K562 (cell line): ENCODE measurements around the gene CDKN2AIPNL. TPM values are rescaled to one million over a fixed set of nuclear protein-coding genes. Genes with fewer than 3 reads are reported as not detected.

Source experiments
- ARNT ChIP-seq, 2 experiments: fragments of 450-650 bp; IDR thresholded peaks; 2 replicates each; pipeline ENCODE4 v1.6.1; 2016; ENCODE audit warnings: mild to moderate bottlenecking in 1 of 2
- CCNT2 ChIP-seq: IDR thresholded peaks from 2 replicates; pipeline ENCODE4 v1.6.1; 2011; ENCODE audit warnings: borderline replicate concordance, low read depth, mild to moderate bottlenecking, moderate library complexity, mixed read lengths, low read length; ENCODE audit not compliant: insufficient read length; ENCODE audit errors: extremely low read depth
- FOXK2 ChIP-seq, 2 experiments: fragments of 450-650 bp; IDR thresholded peaks in 1 of 2; conservative IDR thresholded peaks in 1 of 2; 2 replicates each; pipeline ENCODE4 v1.6.1; 2016; ENCODE audit warnings: low read depth in 2 of 2, mild to moderate bottlenecking in 1 of 2
- FUS ChIP-seq: fragments of 200-400 bp; formaldehyde crosslinking; optimal IDR thresholded peaks from 2 replicates; pipeline ENCODE3; 2017; ENCODE audit warnings: low read depth, low read length
- GTF2F1 ChIP-seq: IDR thresholded peaks from 2 replicates; pipeline ENCODE4 v1.6.1; 2011; ENCODE audit warnings: low read depth, low read length, improper control_type of control experiment
- KAT2B ChIP-seq: IDR thresholded peaks from one replicate; pipeline ENCODE4 v1.6.1; 2012; ENCODE audit warnings: low read depth, mild to moderate bottlenecking, control low read depth, inconsistent platforms, low read length, moderate library complexity
- NR2C2 ChIP-seq, 2 experiments: fragments of 200-800 bp in 1 of 2; sonication (Bioruptor generic) in 1 of 2; sonication (generic) in 1 of 2; formaldehyde crosslinking in 1 of 2; IDR thresholded peaks; 2 replicates each; pipeline versions ENCODE4 v1.6.1 to v1.8.0; 2016 to 2022; ENCODE audit warnings: mild to moderate bottlenecking in 1 of 2, missing compliant biosample characterization in 1 of 2, missing genetic modification characterization in 1 of 2, missing genetic modification reagents in 1 of 2
- RBFOX2 ChIP-seq: fragments of 200-400 bp; formaldehyde crosslinking; IDR thresholded peaks from 2 replicates; pipeline ENCODE4 v1.6.1; 2017; ENCODE audit warnings: low read depth, mild to moderate bottlenecking, low read length, moderate library complexity
- YY1 ChIP-seq, 3 experiments: IDR thresholded peaks; 2 replicates each; pipeline ENCODE4 v1.6.1; 2011; ENCODE audit warnings: low read length in 2 of 3, mild to moderate bottlenecking in 2 of 3, moderate library complexity in 2 of 3, borderline replicate concordance in 1 of 3, control low read depth in 1 of 3, low read depth in 1 of 3; ENCODE audit not compliant: insufficient read depth in 3 of 3, insufficient replicate concordance in 2 of 3, control insufficient read depth in 1 of 3, insufficient read length in 1 of 3; ENCODE audit errors: extremely low read depth in 1 of 3
- polyA plus RNA-seq, 8 experiments: library from polyadenylated mRNA; depleted of rRNA in 4 of 8; stranded (reverse) in 5 of 8; unstranded in 3 of 8; fragments of >200 nt; fragmentation: Nextera tagmentation in 2 of 8; fragmentation: Illumina TruSeq in 1 of 8; extraction: Ambion mirVana in 2 of 8; extraction: Trizol in 1 of 8; gene quantifications; 2 replicates each; pipeline versions ENCODE4 v1.2.1 to v1.2.3, GENCODE V29; 2011 to 2014; ENCODE audit warnings: inconsistent platforms in 1 of 8, missing spikeins in 1 of 8
- total RNA-seq, 7 experiments: library from RNA; depleted of rRNA in 6 of 7; stranded (reverse); fragments of >200 nt in 6 of 7; fragmentation: Illumina TruSeq in 2 of 7; extraction: Trizol in 2 of 7; gene quantifications; 2 replicates each; pipeline versions ENCODE4 v1.2.1 to v1.2.3, GENCODE V29; 2011 to 2021; ENCODE audit warnings: low replicate concordance in 1 of 7
- TF ChIP-seq, protein P1 (sequence below): conservative IDR thresholded peaks from 2 replicates; pipeline ENCODE4 v1.6.1; 2011; ENCODE audit warnings: low read depth, mild to moderate bottlenecking, low read length; ENCODE audit not compliant: control insufficient read depth
- TF ChIP-seq, protein P2 (sequence below): fragments of 250-450 bp; sonication (Bioruptor Pico); IDR thresholded peaks from 2 replicates; pipeline ENCODE4 v1.8.0; 2022; ENCODE audit warnings: inconsistent platforms, mild to moderate bottlenecking, moderate library complexity, borderline replicate concordance
- TF ChIP-seq, protein P3 (sequence below): sonication (generic); formaldehyde crosslinking; IDR thresholded peaks from 2 replicates; pipeline ENCODE4 v1.8.1; 2022; ENCODE audit warnings: missing genetic modification reagents
- TF ChIP-seq, protein P4 (sequence below): fragments of 450-650 bp; IDR thresholded peaks from 2 replicates; pipeline ENCODE4 v1.6.1; 2017; ENCODE audit warnings: antibody characterized with exemption
- TF ChIP-seq, protein P5 (sequence below): fragments of 450-650 bp; formaldehyde crosslinking; IDR thresholded peaks from 2 replicates; pipeline ENCODE4 v1.4.0; 2022; ENCODE audit warnings: missing genetic modification characterization
- TF ChIP-seq, protein P6 (sequence below): sonication (generic); formaldehyde crosslinking; IDR thresholded peaks from 2 replicates; pipeline ENCODE4 v1.8.0; 2022; ENCODE audit warnings: mild to moderate bottlenecking, missing genetic modification reagents

Gene CDKN2AIPNL
- total and polyA plus RNA-seq, 9 of the 15 experiments (the other 6 are each of a cell fraction or from before 2014, with no cell fraction given): 19.9 to 46.9 (median 42.2) TPM

DNA sequence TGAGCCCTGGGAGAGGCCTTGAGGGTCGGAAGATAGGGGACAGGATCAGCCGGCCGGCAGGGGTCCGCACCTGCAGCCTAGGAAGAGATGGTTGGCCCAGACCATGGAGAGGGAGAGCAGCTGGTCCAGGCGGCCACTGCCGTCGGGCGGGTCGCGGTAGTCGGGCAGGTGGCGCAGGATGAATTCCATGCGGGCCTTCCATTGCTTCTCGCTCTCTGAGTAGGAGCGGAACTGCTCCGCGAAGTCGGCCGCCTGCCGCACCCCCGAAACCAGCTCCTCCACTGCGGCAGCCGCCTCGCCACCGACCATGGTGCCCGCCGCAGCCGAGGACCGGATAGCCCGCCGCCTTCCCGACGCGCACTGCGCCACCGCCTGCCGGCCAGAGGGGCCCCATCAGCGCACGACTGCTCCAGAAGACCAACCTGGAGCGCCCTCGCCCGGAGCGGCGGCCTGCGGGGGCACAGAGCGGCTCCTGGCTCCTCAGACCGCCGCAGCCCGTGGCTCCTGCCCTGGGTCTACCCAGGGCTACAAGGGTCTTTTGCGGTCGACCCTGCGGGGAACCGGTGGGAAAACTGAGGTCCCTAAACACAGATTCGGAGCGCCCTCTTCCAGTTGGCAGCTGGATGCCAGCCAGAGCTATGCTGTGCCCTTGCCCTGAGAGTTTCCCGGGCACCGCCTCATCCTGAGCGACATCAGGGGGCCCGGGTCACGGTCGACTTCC lies at the start of gene CDKN2AIPNL (continued):
- TF ChIP-seq, protein P1, sequence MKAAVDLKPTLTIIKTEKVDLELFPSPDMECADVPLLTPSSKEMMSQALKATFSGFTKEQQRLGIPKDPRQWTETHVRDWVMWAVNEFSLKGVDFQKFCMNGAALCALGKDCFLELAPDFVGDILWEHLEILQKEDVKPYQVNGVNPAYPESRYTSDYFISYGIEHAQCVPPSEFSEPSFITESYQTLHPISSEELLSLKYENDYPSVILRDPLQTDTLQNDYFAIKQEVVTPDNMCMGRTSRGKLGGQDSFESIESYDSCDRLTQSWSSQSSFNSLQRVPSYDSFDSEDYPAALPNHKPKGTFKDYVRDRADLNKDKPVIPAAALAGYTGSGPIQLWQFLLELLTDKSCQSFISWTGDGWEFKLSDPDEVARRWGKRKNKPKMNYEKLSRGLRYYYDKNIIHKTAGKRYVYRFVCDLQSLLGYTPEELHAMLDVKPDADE: peak; percentile 79
- TF ChIP-seq NR2C2 (CRISPR knock-in tag; IDR thresholded peaks at IDR 0.05) (peak; percentile 71), NR2C2 (tag; IDR thresholded peaks at IDR 0.05) (peak; percentile 69), ARNT (IDR thresholded peaks at IDR 0.05) (no peak), GTF2F1 (peak; percentile 58; the same call in 1 of the 2 replicates), RBFOX2 (peak; percentile 96), CCNT2 (peak; percentile 92), FUS (peak; percentile 47), YY1 (IDR thresholded peaks at IDR 0.05; ENCODE audit: borderline replicate concordance in 1 of 3, control insufficient read depth in 1 of 3, extremely low read depth in 1 of 3, insufficient read depth in 3 of 3, insufficient read length in 1 of 3, insufficient replicate concordance in 2 of 3, low read depth in 1 of 3, low read length in 2 of 3) (peak; percentile 7 to 89 (median 81)), KAT2B (no peak), FOXK2 (conservative IDR thresholded peaks at IDR 0.05 in 1 of 2, IDR thresholded peaks at IDR 0.05 in 1 of 2; ENCODE audit: low read depth in 2 of 2) (no peak)
- TF ChIP-seq, protein P2, sequence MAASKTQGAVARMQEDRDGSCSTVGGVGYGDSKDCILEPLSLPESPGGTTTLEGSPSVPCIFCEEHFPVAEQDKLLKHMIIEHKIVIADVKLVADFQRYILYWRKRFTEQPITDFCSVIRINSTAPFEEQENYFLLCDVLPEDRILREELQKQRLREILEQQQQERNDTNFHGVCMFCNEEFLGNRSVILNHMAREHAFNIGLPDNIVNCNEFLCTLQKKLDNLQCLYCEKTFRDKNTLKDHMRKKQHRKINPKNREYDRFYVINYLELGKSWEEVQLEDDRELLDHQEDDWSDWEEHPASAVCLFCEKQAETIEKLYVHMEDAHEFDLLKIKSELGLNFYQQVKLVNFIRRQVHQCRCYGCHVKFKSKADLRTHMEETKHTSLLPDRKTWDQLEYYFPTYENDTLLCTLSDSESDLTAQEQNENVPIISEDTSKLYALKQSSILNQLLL: no peak
- TF ChIP-seq, protein P3, sequence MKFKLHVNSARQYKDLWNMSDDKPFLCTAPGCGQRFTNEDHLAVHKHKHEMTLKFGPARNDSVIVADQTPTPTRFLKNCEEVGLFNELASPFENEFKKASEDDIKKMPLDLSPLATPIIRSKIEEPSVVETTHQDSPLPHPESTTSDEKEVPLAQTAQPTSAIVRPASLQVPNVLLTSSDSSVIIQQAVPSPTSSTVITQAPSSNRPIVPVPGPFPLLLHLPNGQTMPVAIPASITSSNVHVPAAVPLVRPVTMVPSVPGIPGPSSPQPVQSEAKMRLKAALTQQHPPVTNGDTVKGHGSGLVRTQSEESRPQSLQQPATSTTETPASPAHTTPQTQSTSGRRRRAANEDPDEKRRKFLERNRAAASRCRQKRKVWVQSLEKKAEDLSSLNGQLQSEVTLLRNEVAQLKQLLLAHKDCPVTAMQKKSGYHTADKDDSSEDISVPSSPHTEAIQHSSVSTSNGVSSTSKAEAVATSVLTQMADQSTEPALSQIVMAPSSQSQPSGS (CRISPR knock-in tag): no peak
- TF ChIP-seq, protein P4, sequence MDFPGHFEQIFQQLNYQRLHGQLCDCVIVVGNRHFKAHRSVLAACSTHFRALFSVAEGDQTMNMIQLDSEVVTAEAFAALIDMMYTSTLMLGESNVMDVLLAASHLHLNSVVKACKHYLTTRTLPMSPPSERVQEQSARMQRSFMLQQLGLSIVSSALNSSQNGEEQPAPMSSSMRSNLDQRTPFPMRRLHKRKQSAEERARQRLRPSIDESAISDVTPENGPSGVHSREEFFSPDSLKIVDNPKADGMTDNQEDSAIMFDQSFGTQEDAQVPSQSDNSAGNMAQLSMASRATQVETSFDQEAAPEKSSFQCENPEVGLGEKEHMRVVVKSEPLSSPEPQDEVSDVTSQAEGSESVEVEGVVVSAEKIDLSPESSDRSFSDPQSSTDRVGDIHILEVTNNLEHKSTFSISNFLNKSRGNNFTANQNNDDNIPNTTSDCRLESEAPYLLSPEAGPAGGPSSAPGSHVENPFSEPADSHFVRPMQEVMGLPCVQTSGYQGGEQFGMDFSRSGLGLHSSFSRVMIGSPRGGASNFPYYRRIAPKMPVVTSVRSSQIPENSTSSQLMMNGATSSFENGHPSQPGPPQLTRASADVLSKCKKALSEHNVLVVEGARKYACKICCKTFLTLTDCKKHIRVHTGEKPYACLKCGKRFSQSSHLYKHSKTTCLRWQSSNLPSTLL: no peak
- TF ChIP-seq, protein P5, sequence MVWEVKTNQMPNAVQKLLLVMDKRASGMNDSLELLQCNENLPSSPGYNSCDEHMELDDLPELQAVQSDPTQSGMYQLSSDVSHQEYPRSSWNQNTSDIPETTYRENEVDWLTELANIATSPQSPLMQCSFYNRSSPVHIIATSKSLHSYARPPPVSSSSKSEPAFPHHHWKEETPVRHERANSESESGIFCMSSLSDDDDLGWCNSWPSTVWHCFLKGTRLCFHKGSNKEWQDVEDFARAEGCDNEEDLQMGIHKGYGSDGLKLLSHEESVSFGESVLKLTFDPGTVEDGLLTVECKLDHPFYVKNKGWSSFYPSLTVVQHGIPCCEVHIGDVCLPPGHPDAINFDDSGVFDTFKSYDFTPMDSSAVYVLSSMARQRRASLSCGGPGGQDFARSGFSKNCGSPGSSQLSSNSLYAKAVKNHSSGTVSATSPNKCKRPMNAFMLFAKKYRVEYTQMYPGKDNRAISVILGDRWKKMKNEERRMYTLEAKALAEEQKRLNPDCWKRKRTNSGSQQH (CRISPR knock-in tag): no peak
- TF ChIP-seq, protein P6, sequence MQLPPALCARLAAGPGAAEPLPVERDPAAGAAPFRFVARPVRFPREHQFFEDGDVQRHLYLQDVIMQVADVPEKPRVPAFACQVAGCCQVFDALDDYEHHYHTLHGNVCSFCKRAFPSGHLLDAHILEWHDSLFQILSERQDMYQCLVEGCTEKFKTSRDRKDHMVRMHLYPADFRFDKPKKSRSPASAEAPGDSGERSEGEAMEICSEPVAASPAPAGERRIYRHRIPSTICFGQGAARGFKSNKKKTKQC (CRISPR knock-in tag): peak; percentile 90
